Thyroid gland (tissue), 4 donors: ENCODE measurements around the gene PLET1. TPM values are rescaled to one million over a fixed set of nuclear protein-coding genes. Genes with fewer than 3 reads are reported as not detected.

Experiments
- DNase-seq, 2 donors: peaks; one replicate each; pipeline ENCODE4 v3.0.0-alpha.2; 2019
- H3K27ac ChIP-seq, 3 donors: fragments of 200-600 bp; sonication (generic); 1 replicate in 2 of 3; 2 replicates in 1 of 3; pipeline ENCODE4 v1.5.1; 2016 to 2019; ENCODE audit warnings: mild to moderate bottlenecking in 1 of 3, moderate library complexity in 1 of 3
- H3K27me3 ChIP-seq: fragments of 200-600 bp; sonication (generic); one replicate; pipeline ENCODE4 v1.5.1; 2019
- H3K36me3 ChIP-seq, 2 donors: fragments of 200-600 bp; sonication (generic); one replicate each; pipeline ENCODE4 v1.5.1; 2016 to 2019
- H3K4me1 ChIP-seq, 2 donors: fragments of 200-600 bp; sonication (generic); one replicate each; pipeline ENCODE4 v1.5.1; 2017 to 2019
- H3K4me3 ChIP-seq, 3 donors: fragments of 200-600 bp; sonication (generic); replicated peaks in 1 of 3; 1 replicate in 2 of 3; 2 replicates in 1 of 3; pipeline ENCODE4 v1.5.1; 2016; ENCODE audit warnings: mild to moderate bottlenecking in 1 of 3
- H3K9me3 ChIP-seq: fragments of 200-600 bp; sonication (generic); one replicate; pipeline ENCODE4 v1.5.1; 2017
- POLR2A ChIP-seq, 2 donors: fragments of 450-650 bp; IDR thresholded peaks; one replicate each; pipeline ENCODE4 v1.6.1; 2017; ENCODE audit warnings: antibody characterized with exemption in 2 of 2, mild to moderate bottlenecking in 2 of 2, moderate library complexity in 1 of 2
- WGBS, 2 donors: methylation state at CpG; one replicate each; pipeline ENCODE4 v1.1.5; 2017; 5-methylcytosine and 5-hydroxymethylcytosine counted together
- intact Hi-C: fragments of 100-400 bp; cut with DNase I; formaldehyde crosslinking; loops from one replicate; pipeline ENCODE4 v1.15.1; 2023
- total RNA-seq, 4 donors: library from RNA; depleted of rRNA; stranded (reverse); fragments of >200 nt; gene quantifications; one replicate each; pipeline ENCODE4 v1.2.3, GENCODE V29; 2016
- TF ChIP-seq, protein P1 (sequence below), 6 experiments: fragments of 200-600 bp in 3 of 6; fragments of 450-650 bp in 3 of 6; sonication (generic) in 3 of 6; IDR thresholded peaks; one replicate each; pipeline ENCODE4 v1.5.1; 2016 to 2019; ENCODE audit warnings: antibody characterized with exemption in 6 of 6, mild to moderate bottlenecking in 2 of 6, inconsistent platforms in 1 of 6, moderate library complexity in 1 of 6

PLET1 gene, protein sequence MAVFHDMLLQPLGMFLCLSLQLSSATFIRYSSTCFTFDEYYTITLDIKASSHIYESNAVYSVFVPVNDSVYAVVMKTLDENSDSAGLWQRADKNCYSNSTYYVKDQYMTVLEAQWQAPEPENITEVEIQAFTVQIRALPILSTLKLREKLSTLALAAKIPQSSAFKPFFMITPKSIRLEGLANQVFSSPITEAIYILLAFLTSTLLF
- not detected for total RNA-seq

DNA sequence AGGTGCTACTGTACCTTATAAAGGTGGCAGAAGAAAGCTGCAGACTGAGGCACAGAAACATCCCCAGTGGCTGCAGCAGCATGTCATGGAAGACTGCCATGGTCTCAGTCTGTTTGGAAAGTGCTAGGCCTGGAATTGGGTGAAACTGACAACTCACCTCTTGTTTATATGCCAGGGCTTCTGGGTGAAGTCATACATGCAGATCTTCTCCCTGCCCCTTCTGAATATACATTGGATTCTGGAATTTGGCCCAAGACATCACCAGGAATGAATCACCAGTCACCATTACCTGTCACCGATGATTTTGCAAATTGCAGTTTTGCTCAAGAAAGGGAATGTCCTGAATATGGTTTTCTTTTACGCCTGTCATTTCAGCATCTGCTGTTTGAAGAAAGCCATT lies at the start of gene PLET1:
PLET1 (minus strand) TSS at position 371 of the 400 bp plus-strand sequence; CDS start at position 100, 271 bp downstream.
- DNase-seq: no peak
- no peak within 1 kb of the TSS for H3K4me3 ChIP-seq
- H3K27me3 ChIP-seq: no peaks in the 10 kb centered on the region
- intact Hi-C loops: no loop called here
- 94 to 100% methylated on average over 2 of the region's 2 CpGs for WGBS, 2 donors
- no peaks in the 10 kb centered on the region for H3K4me1 ChIP-seq
- H3K27ac ChIP-seq: no peak within 1 kb of the TSS
- no peaks in the 10 kb centered on the region for H3K9me3 ChIP-seq
- no peak for TF ChIP-seq POLR2A (IDR thresholded peaks at IDR 0.05)
- TF ChIP-seq, protein P1, sequence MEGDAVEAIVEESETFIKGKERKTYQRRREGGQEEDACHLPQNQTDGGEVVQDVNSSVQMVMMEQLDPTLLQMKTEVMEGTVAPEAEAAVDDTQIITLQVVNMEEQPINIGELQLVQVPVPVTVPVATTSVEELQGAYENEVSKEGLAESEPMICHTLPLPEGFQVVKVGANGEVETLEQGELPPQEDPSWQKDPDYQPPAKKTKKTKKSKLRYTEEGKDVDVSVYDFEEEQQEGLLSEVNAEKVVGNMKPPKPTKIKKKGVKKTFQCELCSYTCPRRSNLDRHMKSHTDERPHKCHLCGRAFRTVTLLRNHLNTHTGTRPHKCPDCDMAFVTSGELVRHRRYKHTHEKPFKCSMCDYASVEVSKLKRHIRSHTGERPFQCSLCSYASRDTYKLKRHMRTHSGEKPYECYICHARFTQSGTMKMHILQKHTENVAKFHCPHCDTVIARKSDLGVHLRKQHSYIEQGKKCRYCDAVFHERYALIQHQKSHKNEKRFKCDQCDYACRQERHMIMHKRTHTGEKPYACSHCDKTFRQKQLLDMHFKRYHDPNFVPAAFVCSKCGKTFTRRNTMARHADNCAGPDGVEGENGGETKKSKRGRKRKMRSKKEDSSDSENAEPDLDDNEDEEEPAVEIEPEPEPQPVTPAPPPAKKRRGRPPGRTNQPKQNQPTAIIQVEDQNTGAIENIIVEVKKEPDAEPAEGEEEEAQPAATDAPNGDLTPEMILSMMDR (IDR thresholded peaks at IDR 0.05): no peak
- no peaks in the 10 kb centered on the region for H3K36me3 ChIP-seq

DNA sequence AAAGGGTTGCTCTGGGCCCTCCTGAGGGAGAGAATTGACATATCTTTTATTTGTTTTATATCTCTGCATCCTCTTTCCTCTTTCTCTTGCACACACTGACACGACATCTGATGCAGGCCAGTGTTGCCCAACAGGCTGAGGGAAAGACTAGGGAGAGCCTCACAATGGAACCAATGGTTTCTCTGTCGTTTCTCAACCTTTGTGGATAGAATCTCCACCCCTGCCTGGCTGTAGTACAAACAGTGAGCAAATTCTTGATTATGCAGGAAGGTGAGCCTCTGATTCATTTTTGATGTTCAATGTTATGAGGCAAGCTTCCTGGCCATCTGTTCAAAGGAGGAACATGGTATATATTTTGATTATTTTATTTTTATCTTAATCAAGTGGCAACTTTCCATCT lies 49.8 kb upstream of the PLET1 start:
- Histone ChIP-seq H3K36me3 (no peaks in the 10 kb centered on the region), H3K4me3 (no peak overlapping the region), H3K27ac (no peak overlapping the region), H3K9me3 (no peaks in the 10 kb centered on the region), H3K4me1 (no peaks in the 10 kb centered on the region), H3K27me3 (no peaks in the 10 kb centered on the region)
- intact Hi-C loops: no loop called here
- TF ChIP-seq POLR2A (IDR thresholded peaks at IDR 0.05): no peak
- TF ChIP-seq, protein P1 (IDR thresholded peaks at IDR 0.05): no peak
- WGBS, 2 donors: 51 to 69% methylated on average over 2 of the region's 2 CpGs
- DNase-seq: no peak

DNA sequence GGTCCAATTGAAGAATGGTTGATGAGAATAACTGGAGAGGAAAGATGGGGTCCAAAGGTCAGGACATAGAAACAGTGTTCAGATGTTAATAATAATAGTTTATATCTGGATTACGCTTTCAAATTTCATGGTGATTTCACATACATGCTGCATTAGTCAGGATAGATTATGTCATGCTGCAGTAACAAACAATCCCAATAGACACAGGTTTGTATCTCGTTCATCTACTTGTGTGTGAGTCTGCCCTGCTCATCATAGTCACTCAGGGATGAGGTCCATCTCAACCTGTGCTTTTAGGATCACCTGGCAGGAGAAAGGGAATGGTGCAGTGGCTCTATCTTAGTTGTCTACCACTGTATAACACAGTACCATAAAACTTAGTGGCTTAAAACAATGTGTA lies 48.0 kb upstream of the PLET1 start:
- TF ChIP-seq POLR2A (IDR thresholded peaks at IDR 0.05): no peak
- TF ChIP-seq, protein P1 (IDR thresholded peaks at IDR 0.05): no peak
- Histone ChIP-seq H3K9me3 (no peaks in the 10 kb centered on the region), H3K27me3 (no peaks in the 10 kb centered on the region), H3K27ac (no peak overlapping the region), H3K4me3 (no peak overlapping the region), H3K36me3 (no peaks in the 10 kb centered on the region), H3K4me1 (no peaks in the 10 kb centered on the region)
- WGBS, 2 donors: 92 to 95% methylated on average over 2 of the region's 2 CpGs
- no peak for DNase-seq
- intact Hi-C loops: no loop called here

DNA sequence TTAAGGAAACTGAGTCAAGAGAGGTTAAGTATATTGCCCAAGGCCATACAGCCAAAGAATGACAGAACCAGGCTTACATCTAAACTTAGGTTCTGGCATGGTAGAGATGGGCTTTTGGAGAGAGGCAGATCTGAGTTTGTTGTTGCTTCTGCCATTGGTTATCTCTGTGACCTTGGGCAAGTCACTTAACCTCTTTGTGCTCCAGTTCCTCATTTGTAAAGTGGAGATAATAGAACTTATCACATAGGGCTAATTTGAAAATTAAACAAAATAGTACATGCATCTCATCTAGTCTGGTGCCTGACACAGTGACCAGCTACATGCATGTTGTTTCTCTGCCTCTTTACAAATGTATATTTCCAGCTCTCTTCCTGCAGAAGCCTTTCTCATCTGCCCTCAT lies 47.0 kb upstream of the PLET1 start:
- TF ChIP-seq, protein P1 (IDR thresholded peaks at IDR 0.05): no peak
- no peak for TF ChIP-seq POLR2A (IDR thresholded peaks at IDR 0.05)
- H3K27ac ChIP-seq: no peak overlapping the region

DNA sequence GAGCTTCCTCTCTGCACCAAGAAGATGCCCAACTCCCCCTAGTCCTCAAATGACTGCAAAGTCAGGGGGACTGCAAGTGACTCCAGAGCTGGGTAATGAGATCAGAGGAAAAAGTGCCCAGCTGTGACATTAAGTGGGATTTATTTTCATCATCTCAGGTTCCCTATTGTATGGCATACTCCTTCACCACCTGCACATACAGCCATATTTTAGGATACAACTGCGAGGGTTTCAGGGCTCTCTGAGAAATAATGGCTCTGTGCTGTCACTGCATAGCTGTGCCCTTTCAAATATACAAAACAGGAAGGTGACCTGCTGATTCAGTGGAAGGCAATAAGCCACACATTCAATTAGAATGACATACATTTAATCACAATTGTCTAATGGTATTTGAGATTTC lies 45.6 kb upstream of the PLET1 start:
- Histone ChIP-seq H3K36me3 (no peaks in the 10 kb centered on the region), H3K4me1 (peaks cover 12% of the 10 kb centered on the region in 2 donors), H3K4me3 (no peak overlapping the region), H3K27me3 (no peaks in the 10 kb centered on the region), H3K9me3 (no peaks in the 10 kb centered on the region), H3K27ac (no peak overlapping the region)
- DNase-seq: no peak
- TF ChIP-seq, protein P1 (IDR thresholded peaks at IDR 0.05): no peak
- no peak for TF ChIP-seq POLR2A (IDR thresholded peaks at IDR 0.05)
- intact Hi-C loops: no loop called here
- 81 to 100% methylated on average over 1 of the region's 1 CpG for WGBS, 2 donors

More for the DNA sequence above, 47.0 kb upstream of the PLET1 start:
- intact Hi-C loops: no loop called here
- Histone ChIP-seq H3K36me3 (no peaks in the 10 kb centered on the region), H3K9me3 (no peaks in the 10 kb centered on the region), H3K4me3 (no peak overlapping the region), H3K4me1 (peaks cover 2% of the 10 kb centered on the region in 2 donors), H3K27me3 (no peaks in the 10 kb centered on the region)
- no peak for DNase-seq
